ENCODE measurements around the gene ABCA2.

DNA sequence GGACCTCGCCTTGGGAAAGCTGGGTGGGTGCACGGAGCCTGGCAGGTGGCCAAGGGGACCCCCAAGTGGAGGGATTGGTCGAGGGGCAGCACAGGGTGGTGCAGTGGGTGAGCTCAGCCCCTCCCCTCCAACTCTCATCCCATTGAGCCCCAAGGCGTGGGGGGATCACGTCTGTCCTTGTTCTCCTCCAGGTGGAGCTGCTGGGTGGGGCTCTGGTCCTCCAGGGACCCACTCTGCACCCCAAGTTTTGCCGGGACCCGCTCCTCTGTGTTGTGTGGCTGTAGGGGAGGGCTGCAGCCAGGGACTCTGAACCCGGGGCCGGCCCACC is 7.4 kb upstream of the ABCA2 start:
- TF ChIP-seq POLR2A (IDR thresholded peaks at IDR 0.05), result no peak
- TF ChIP-seq, protein P1, sequence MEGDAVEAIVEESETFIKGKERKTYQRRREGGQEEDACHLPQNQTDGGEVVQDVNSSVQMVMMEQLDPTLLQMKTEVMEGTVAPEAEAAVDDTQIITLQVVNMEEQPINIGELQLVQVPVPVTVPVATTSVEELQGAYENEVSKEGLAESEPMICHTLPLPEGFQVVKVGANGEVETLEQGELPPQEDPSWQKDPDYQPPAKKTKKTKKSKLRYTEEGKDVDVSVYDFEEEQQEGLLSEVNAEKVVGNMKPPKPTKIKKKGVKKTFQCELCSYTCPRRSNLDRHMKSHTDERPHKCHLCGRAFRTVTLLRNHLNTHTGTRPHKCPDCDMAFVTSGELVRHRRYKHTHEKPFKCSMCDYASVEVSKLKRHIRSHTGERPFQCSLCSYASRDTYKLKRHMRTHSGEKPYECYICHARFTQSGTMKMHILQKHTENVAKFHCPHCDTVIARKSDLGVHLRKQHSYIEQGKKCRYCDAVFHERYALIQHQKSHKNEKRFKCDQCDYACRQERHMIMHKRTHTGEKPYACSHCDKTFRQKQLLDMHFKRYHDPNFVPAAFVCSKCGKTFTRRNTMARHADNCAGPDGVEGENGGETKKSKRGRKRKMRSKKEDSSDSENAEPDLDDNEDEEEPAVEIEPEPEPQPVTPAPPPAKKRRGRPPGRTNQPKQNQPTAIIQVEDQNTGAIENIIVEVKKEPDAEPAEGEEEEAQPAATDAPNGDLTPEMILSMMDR (IDR thresholded peaks at IDR 0.05), result no peak
